ENCODE data around the gene CCDC80.
"Not testable (repeated sequence)": the region's sequence is repeated elsewhere in the genome, so short reads cannot be mapped to it uniquely, and the experiment has no call there.

Gene CCDC80

GRCh38 chr3:112583105-112583504 lies 57.8 kb downstream of the CCDC80 start:
- DNase-seq: no peak

DNA sequence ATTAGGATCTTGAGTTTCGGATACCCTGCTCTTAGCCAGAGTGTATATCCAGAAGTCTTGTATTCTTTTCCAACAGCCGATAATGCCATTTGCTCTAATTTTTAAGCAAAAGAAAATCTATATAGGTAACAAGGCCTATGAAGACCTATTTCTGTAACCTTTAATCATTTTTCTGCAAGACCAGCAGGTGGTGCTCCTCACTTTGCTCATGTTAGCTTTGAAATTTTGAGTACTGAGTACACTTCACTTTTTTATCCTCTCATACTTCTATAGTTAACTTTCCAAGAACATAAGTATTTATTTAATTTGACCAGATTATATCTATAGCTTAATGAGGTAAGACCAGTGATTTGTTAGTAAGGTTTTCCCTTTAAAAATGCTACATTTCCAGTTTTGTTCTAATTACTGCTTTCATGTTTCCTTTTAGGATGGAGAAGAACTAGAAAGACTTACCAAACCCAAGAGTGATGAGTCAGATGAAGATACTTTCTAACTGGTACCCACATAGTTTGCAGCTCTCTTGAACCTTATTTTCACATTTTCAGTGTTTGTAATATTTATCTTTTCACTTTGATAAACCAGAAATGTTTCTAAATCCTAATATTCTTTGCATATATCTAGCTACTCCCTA lies 58.6 kb downstream of the CCDC80 start:
- DNase-seq: peak; percentile 56

GRCh38 chr3:112579697-112580096 lies 61.2 kb downstream of the CCDC80 start:
- no peak for DNase-seq

DNA sequence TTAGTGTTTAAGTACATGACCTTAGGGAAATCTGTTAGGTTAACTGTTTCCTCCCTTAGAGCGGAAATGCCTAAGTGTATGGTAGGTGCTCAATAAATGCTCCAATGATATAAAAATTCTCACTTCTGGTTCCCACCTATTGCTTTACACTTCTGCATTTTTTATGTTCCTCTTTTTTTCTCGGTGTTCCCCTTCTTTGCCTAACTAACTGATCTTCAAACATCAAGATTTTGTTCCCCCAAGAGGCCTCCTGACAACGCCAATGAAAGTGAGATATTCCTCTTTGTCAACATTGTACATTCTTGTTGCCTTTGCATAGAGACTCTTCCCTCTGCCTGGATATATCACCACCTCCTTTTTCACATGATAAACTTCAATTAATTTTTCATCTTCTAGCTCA lies 61.7 kb downstream of the CCDC80 start:
- DNase-seq: no peak

GRCh38 chr3:112572701-112573100 lies 68.2 kb downstream of the CCDC80 start:
- DNase-seq: no peak

DNA sequence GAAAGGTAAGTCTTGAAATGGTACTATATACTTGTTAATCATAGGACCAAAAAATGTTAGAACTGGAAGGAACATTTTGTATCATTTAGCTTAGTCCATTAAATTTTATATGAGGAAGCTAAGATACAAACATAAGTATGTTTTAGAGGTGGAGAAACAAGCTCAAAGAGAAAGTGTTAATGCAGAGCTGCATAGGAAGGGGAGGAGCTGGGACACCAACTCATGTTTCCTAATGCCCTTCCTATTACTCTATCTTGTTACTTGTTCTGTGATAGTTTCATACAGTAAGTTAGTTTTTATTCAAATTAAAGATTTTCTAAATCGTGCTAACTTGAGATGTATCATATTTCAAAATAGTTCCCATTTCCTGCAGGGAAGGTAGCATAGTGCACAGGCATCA lies 71.7 kb downstream of the CCDC80 start:
- no peak for DNase-seq

DNA sequence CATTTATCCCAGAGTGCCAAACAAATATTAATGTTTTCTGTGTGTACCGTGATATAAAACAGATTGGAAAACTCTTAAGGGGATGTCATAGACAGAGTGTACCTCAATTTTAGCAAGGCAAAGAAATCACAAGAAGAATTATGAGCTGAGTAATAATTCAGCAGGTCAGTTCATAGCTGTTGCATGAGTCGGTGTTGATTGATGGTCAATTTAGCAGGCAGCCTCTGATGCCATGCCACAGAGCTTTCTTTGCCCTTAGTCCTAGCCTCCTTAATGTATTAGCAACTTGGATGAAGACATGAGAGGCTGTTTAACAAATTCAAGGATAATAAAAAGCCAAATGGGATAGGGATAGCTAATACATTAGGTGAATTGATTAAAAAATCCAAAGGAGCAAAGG lies 72.3 kb downstream of the CCDC80 start:
- DNase-seq: no peak

- no peak for DNase-seq
These were observed 76.0 kb downstream of the CCDC80 start for GRCh38 chr3:112564940-112565305.

DNA sequence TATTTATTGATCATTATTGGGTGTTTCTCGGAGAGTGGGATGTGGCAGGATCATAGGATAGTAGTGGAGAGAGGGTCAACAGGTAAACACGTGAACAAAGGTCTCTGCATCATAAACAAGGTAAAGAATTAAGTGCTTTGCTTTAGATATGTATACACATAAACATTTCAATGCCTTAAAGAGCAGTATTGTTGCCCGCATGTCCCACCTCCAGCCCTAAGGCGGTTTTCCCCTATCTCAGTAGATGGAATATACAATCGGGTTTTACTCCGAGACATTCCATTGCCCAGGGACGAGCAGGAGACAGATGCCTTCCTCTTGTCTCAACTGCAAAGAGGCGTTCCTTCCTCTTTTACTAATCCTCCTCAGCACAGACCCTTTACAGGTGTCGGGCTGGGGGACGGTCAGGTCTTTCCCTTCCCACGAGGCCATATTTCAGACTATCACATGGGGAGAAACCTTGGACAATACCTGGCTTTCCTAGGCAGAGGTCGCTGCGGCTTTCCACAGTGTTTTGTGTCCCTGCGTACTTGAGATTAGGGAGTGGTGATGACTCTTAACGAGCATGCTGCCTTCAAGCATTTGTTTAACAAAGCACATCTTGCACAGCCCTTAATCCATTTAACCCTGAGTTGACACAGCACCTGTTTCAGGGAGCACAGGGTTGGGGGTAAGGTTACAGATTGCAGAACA lies 76.5 kb downstream of the CCDC80 start:
- DNase-seq: not testable (repeated sequence)

GRCh38 chr3:112561734-112562529 lies 79.0 kb downstream of the CCDC80 start, which contains the start of the genes ATG3 and SLC35A5:
ATG3 (minus strand) TSS chr3:112561962; CDS start chr3:112561528, 434 bp downstream.
SLC35A5 (plus strand) TSS chr3:112562045; CDS start chr3:112563404, 1,359 bp downstream.
- peak; percentile 99 for DNase-seq

GRCh38 chr3:112561484-112561733 lies 79.5 kb downstream of the CCDC80 start:
- no peak for DNase-seq

- DNase-seq: peak; percentile 84
These were observed 80.0 kb downstream of the CCDC80 start for GRCh38 chr3:112560721-112561483.

DNA sequence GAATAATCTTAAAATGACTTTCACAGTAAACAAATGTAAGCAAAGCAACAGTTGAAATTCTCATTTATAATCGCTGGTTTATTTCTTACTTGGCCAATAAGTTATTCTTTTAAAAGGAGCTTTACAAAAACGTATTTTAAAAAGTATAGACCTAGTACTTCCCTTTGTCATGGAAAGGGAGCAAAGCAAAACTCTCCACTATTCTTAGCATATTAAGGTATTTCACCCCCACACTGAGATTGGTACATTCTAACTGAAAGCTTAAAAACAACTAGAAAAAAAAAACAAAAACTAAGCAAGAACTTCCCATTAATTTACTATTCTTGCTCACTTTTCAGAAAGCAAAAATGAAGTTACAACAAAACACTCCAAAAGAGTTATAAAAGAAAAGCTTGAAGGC lies 80.6 kb downstream of the CCDC80 start:
- DNase-seq: no peak

DNA sequence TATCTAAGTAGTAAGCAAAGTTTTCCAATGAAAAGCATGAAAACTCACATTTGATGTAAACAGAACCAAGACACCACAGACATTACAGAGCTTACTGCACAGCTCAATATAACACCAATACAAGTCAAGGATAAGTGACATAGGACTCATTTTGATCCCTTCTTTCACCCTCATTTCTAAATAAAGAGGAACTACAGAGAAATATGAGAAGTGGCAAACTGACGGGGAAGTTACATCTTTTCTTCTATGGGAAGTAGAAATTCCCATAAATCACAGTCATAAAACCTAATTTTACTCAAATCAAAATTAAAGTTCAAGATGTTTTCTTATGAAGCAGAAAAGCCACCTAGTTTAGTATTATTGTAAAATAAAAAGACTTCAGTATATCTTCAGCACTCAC lies 83.0 kb downstream of the CCDC80 start:
- no peak for DNase-seq

DNA sequence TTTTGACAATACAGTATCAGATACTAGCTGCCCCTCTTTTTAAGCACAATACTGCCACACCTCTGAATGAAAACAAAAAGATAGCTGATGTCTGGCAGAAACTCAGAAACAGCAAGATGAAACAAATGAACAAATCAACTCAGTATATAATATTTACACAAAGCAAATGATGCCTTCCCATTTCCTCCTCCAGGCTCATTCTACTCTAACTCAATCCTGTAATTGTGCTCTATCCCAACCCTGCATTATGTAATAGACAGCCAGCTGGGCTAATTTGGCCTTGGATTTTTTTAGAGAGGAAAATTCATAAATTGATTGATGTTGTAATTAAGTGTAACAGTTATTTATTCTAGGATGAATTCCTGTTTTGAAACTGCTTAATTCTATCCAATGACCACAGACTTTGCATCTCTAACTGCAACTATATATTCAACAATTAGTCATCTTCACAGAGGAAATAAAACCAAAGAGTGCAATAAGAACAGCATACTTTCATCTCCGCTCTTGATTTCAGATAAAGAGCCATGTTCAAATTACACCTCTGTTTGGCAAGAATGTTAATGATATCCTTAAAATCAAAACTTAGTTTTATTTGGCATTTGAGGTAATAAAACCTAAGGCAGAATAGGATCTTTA lies 85.3 kb downstream of the CCDC80 start:
- DNase-seq: peak; percentile 5

DNA sequence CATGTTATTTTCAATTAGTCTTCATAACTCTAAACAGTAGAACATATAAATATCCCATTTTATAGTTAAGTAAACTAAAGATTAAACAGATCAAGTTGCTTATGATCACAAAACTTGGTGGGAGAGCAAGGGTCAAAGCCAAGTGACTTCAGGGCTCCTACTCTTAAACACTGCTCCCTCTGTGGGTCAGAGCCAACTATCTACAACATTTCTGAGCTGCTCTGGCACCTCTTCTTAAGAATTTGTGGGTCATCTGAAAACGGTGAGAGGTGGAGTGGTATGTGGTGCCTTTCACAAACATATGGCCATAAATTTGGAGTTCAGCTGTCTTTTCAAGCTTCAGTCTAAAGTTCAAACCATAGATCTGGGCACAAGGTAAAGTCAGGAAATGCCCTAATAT lies 90.1 kb downstream of the CCDC80 start:
- no peak for DNase-seq

Measured in fibroblast of skin of right quadriceps (primary cell).